Activated CD4-positive, alpha-beta memory T cell treated with anti-CD3 and anti-CD28 coated beads for 36 hours (primary cell): ENCODE measurements around the gene ZNF365. TPM values are rescaled to one million over a fixed set of nuclear protein-coding genes. Genes with fewer than 3 reads are reported as not detected.

Source experiments
- CTCF ChIA-PET: fragments of 350-600 bp; sonication (Branson Sonifier 250); formaldehyde crosslinking; loops from one replicate; lab custom pipeline; 2021; ENCODE audit warnings: antibody characterized with exemption, inconsistent platforms; lab: Charles Lee
- POLR2A ChIA-PET: fragments of 350-600 bp; sonication (Branson Sonifier 250); formaldehyde crosslinking; loops from one replicate; lab custom pipeline; 2021; ENCODE audit warnings: antibody characterized with exemption; lab: Charles Lee
- DNase-seq: peaks from one replicate; pipeline ENCODE4 v3.0.0-alpha.2; 2020
- H3K27ac Mint-ChIP-seq: one replicate; pipeline ENCODE4 v1.8.0; 2021; ENCODE audit warnings: mixed read lengths
- H3K27me3 Mint-ChIP-seq: one replicate; pipeline ENCODE4 v1.8.0; 2021; ENCODE audit warnings: mixed read lengths
- H3K36me3 Mint-ChIP-seq: one replicate; pipeline ENCODE4 v1.8.0; 2021; ENCODE audit warnings: mixed read lengths
- H3K4me1 Mint-ChIP-seq: one replicate; pipeline ENCODE4 v1.8.0; 2021; ENCODE audit warnings: low read depth, mixed read lengths
- H3K4me3 Mint-ChIP-seq: one replicate; pipeline ENCODE4 v1.8.0; 2021; ENCODE audit warnings: mild to moderate bottlenecking, mixed read lengths
- H3K9me3 Mint-ChIP-seq: one replicate; pipeline ENCODE4 v1.8.0; 2021; ENCODE audit warnings: mixed read lengths
- intact Hi-C: fragments of 100-400 bp; cut with micrococcal nuclease; formaldehyde crosslinking; loops from one replicate; pipeline ENCODE4 v1.15.1; 2023
- total RNA-seq, 2 experiments: library from RNA; stranded (reverse); gene quantifications; one replicate each; pipeline ENCODE4 v1.2.3, GENCODE V29; 2021

ZNF365 gene
- total RNA-seq = 1 to 10 TPM; 1.2 to 1.4 TPM

DNA sequence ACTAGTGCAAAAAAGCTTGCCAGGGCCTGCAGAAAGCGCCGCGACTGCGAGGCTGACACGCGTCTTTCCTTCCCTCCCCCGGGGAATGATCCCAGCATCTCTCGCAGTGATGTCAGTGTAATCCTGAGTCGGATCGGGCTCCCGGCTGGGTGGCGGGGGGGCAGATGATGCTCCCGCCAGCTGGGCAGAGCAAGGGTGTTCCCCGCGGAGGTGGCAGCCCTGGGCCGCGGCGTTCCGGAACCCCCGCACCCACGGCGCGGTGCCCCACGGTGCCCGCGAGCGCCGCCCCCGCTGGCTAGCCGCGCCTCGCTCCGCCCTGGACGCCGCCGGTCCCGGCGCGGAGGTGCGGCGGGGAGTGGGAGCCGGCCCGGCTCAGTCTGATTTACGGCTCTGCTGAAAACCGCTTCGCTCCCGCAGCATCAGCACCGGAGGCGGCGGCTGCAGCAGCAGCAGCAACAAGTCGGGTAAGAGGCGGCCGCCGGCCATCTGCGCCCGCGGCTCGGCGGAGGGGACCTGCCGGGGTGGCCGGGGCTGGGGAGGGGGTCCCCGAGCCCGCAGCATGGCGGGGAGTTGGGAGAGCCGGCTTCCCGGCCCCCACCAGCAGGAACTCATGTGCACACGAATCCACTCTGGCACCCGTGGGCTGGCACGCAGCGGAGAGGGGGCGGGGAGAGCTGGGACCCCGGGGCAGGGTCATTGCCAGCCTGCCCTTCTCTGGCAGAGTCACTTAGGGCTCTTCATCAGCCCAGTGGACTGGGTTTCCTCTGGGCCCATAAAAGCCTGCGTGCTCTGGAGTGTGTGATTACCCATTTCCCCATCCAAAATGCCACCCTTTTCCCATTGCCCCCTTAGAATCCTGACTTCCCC, at the start of gene ZNF365:
Gene ZNF365, plus strand, starts transcription at position 375 of the 867 bp plus-strand sequence. CDS start 1,825 bp downstream, outside the sequence.
- Mint-ChIP-seq H3K36me3 (no peaks in the 10 kb centered on the region), H3K27me3 (peaks cover 15% of the 10 kb centered on the region), H3K4me1 (peaks cover 15% of the 10 kb centered on the region), H3K27ac (peak within 1 kb of the TSS; percentile 49), H3K9me3 (no peaks in the 10 kb centered on the region), H3K4me3 (peak within 1 kb of the TSS; percentile 75)
- POLR2A ChIA-PET = interaction anchor here (1.3 kb wide), 1 partner anchor 10 kb away, joined by 3 read pairs; no protein-coding TSS in a partner anchor
- CTCF ChIA-PET = no interaction called here
- intact Hi-C loops = loop anchor here (2.0 kb wide), 1 partner anchor 105 kb away; the partner anchor contains the start of gene RTKN2
- DNase-seq = peak; percentile 69

DNA sequence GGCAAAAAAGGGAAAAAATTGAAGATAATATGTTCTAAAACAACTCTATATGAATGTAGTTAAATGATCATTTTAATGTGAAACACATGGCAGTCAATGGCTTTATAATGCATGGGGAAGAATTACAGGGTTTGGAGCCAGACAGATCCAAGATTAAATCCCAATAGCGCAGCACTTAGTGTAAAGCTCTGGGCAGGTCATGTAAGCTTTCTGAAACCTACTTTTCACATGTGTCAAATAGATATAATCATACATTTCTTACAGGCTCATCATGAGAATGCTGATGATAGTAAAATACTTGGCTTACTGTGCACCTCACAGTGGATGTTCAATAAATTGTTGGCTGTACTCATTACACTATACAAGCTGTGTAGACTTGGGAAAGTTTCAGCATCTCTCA, 48.0 kb upstream of the ZNF365 start:
- ChIA-PET CTCF (no interaction called here), POLR2A (no interaction called here)
- Mint-ChIP-seq H3K27me3 (no peaks in the 10 kb centered on the region), H3K4me1 (no peaks in the 10 kb centered on the region), H3K9me3 (peaks cover 2% of the 10 kb centered on the region), H3K27ac (no peak overlapping the region), H3K4me3 (no peak overlapping the region), H3K36me3 (no peaks in the 10 kb centered on the region)
- no peak for DNase-seq
- intact Hi-C loops = no loop called here

- ChIA-PET POLR2A (no interaction called here), CTCF (no interaction called here)
- H3K36me3 Mint-ChIP-seq = no peaks in the 10 kb centered on the region
- H3K9me3 Mint-ChIP-seq = peaks cover 5% of the 10 kb centered on the region
- H3K27ac Mint-ChIP-seq = no peak overlapping the region
- no peaks in the 10 kb centered on the region for H3K27me3 Mint-ChIP-seq
- intact Hi-C loops = no loop called here
- no peaks in the 10 kb centered on the region for H3K4me1 Mint-ChIP-seq
- H3K4me3 Mint-ChIP-seq = no peak overlapping the region
- DNase-seq = no peak
These were observed 46.3 kb upstream of the ZNF365 start for GRCh38 chr10:62327885-62328284.

GRCh38 chr10:62330213-62330612, 44.0 kb upstream of the ZNF365 start:
- no peak for DNase-seq
- intact Hi-C loops = no loop called here
- Mint-ChIP-seq H3K4me1 (no peaks in the 10 kb centered on the region), H3K27me3 (no peaks in the 10 kb centered on the region), H3K9me3 (peaks cover 4% of the 10 kb centered on the region), H3K27ac (no peak overlapping the region), H3K4me3 (no peak overlapping the region), H3K36me3 (no peaks in the 10 kb centered on the region)
- ChIA-PET POLR2A (no interaction called here), CTCF (no interaction called here)

DNA sequence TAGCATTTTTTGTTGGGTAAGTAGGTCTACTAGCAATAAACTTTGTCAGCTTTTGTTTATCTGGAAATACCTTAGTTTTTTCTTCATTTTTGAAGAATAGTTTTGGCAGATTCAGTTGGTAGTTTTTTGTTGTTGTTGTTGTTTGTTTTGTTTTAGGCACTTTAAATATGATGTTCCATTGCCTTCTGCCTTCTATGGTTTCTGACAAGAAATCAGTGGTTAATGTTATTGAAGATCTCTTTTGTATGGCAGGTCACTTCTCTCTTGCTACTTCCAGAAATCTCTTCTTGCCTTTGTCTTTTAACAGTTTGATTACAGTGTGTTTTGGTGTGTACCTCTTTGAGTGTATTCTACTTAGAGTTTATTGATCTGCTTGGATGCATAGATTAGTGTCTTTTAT, 41.8 kb upstream of the ZNF365 start:
- no peak overlapping the region for H3K27ac Mint-ChIP-seq
- intact Hi-C loops = no loop called here

DNA sequence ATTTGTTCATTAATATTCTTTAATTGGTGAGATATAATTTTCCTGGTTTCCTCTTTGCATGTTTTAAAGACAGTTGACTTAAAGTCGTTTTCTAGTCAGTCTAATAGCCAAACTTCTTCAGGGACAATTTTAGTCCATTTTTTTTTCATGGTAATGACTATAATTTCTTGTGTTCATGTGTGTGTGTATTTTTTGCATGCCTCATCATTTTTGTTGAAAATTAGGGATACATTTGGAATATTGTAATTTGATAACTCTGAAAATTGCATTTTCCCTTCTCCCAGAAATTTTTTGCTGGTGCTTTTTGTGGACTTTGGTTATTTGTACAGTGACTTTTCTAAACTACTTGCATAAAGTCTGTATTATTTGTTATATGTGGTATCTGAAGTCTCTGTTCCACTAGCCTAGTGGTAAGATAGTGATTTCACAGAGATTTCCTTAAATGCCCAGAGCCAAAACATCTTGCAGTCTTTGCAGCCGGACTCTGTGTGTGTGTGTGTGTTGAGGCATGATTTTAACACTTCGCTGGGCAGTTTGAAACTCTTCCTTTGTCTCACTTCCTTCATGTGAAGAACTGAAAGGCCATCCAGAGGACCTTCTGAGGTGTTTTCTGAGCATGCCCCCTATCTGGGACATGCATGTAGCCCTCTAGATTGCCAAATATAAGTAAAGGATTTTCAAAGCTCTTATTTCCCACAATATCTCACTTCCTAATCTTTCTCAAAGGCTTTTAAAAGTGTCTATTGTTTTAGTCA, 40.9 kb upstream of the ZNF365 start:
- no peak overlapping the region for H3K27ac Mint-ChIP-seq
- no peaks in the 10 kb centered on the region for H3K27me3 Mint-ChIP-seq
- no peak for DNase-seq
- H3K4me3 Mint-ChIP-seq = no peak overlapping the region
- H3K4me1 Mint-ChIP-seq = no peaks in the 10 kb centered on the region
- peaks cover 4% of the 10 kb centered on the region for H3K9me3 Mint-ChIP-seq
- intact Hi-C loops = no loop called here
- ChIA-PET CTCF (no interaction called here), POLR2A (interaction anchor here (0.5 kb wide), 1 partner anchor 46 kb away, joined by 3 read pairs; no protein-coding TSS in a partner anchor)
- H3K36me3 Mint-ChIP-seq = no peaks in the 10 kb centered on the region

More for the DNA sequence above, 41.8 kb upstream of the ZNF365 start:
- Mint-ChIP-seq H3K36me3 (no peaks in the 10 kb centered on the region), H3K4me1 (no peaks in the 10 kb centered on the region), H3K27me3 (no peaks in the 10 kb centered on the region), H3K4me3 (no peak overlapping the region), H3K9me3 (peaks cover 4% of the 10 kb centered on the region)
- POLR2A ChIA-PET = no interaction called here
- no peak for DNase-seq
- CTCF ChIA-PET = no interaction called here

- Mint-ChIP-seq H3K4me1 (no peaks in the 10 kb centered on the region), H3K4me3 (no peak overlapping the region), H3K27me3 (no peaks in the 10 kb centered on the region), H3K9me3 (peaks cover 4% of the 10 kb centered on the region), H3K27ac (no peak overlapping the region), H3K36me3 (no peaks in the 10 kb centered on the region)
- ChIA-PET POLR2A (interaction anchor here (0.5 kb wide), 1 partner anchor 45 kb away, joined by 3 read pairs; no protein-coding TSS in a partner anchor), CTCF (no interaction called here)
- intact Hi-C loops = no loop called here
- DNase-seq = no peak
These were observed 40.0 kb upstream of the ZNF365 start for GRCh38 chr10:62333988-62334682.

DNA sequence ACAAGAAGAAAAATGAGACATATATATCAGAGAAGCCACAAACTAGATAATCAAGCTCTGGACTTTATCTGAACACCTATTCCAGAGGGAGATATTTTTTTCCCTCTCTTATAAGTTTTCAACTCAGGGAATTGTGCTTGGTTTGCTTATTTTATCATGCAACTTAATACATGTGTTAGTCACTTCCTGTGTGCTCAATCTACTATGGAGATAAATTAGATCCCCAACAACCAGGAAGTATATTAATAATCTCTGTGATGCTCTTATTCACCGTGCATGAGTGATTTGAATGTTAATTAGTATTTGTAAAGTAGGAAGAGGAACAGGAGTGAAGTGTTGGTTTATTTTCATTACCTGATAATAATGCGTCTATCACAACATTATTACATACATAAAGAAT, 38.8 kb upstream of the ZNF365 start:
- intact Hi-C loops = no loop called here
- no peaks in the 10 kb centered on the region for H3K27me3 Mint-ChIP-seq

DNA sequence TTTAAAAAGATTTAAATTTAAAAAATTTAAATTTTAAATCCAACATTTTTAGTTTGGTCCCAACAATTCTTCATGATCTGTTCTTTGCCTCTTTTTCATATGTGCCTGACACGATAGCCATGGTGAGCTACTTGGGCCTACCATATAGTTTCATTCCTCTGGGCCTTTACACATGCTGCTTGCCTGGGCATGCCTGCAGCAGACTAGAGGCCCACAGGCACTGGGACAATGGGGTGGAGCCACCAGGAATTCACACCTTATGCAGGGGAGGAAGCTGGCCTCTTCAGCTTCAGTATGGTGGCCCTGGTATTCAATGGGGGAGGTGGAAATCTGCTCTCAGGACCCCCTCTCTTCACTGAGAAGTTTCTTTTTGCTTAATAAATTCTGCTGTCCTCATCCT, 37.8 kb upstream of the ZNF365 start:
- H3K9me3 Mint-ChIP-seq = peaks cover 18% of the 10 kb centered on the region
- CTCF ChIA-PET = no interaction called here
- H3K36me3 Mint-ChIP-seq = peaks cover 4% of the 10 kb centered on the region
- POLR2A ChIA-PET = no interaction called here
- no peak overlapping the region for H3K27ac Mint-ChIP-seq
- H3K4me1 Mint-ChIP-seq = no peaks in the 10 kb centered on the region
- no peaks in the 10 kb centered on the region for H3K27me3 Mint-ChIP-seq
- no peak for DNase-seq
- no peak overlapping the region for H3K4me3 Mint-ChIP-seq
- intact Hi-C loops = no loop called here

More for the DNA sequence above, 38.8 kb upstream of the ZNF365 start:
- Mint-ChIP-seq H3K4me1 (no peaks in the 10 kb centered on the region), H3K36me3 (peaks cover under 1% of the 10 kb centered on the region), H3K27ac (no peak overlapping the region), H3K4me3 (no peak overlapping the region), H3K9me3 (peaks cover 7% of the 10 kb centered on the region)
- CTCF ChIA-PET = no interaction called here
- no peak for DNase-seq
- POLR2A ChIA-PET = no interaction called here

GRCh38 chr10:62341419-62341818, 32.8 kb upstream of the ZNF365 start:
- intact Hi-C loops = no loop called here
- Mint-ChIP-seq H3K27me3 (peaks cover 1% of the 10 kb centered on the region), H3K27ac (no peak overlapping the region), H3K4me1 (no peaks in the 10 kb centered on the region), H3K36me3 (peaks cover 12% of the 10 kb centered on the region), H3K4me3 (no peak overlapping the region), H3K9me3 (peaks cover 47% of the 10 kb centered on the region)
- POLR2A ChIA-PET = no interaction called here
- CTCF ChIA-PET = interaction anchor here (0.8 kb wide), 1 partner anchor 35 kb away, joined by 3 read pairs; no protein-coding TSS in a partner anchor
- no peak for DNase-seq

DNA sequence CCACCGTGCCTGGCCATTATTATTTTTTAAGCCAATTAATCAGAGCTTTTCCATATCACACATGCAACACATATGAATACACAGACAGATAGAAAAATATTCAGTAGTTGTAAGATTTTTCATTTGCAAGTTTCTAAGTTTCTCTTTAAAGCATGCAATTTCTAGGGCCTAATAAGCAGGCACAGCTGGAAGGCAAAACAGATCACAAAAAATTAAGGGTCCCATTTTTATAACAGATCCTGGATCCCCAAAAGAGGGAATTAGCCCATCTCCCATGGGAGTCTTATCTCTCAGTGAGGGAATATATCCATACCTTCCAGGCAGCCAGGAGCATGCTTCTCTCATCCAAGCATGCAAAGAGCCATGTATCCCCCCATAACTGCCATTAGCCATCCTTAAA, 31.2 kb upstream of the ZNF365 start:
- H3K4me3 Mint-ChIP-seq = no peak overlapping the region
- intact Hi-C loops = no loop called here
- H3K27me3 Mint-ChIP-seq = peaks cover 1% of the 10 kb centered on the region
- H3K9me3 Mint-ChIP-seq = peaks cover 58% of the 10 kb centered on the region
- CTCF ChIA-PET = no interaction called here
- no peak for DNase-seq
- H3K36me3 Mint-ChIP-seq = peaks cover 12% of the 10 kb centered on the region
- H3K27ac Mint-ChIP-seq = no peak overlapping the region
- no peaks in the 10 kb centered on the region for H3K4me1 Mint-ChIP-seq
- POLR2A ChIA-PET = no interaction called here

DNA sequence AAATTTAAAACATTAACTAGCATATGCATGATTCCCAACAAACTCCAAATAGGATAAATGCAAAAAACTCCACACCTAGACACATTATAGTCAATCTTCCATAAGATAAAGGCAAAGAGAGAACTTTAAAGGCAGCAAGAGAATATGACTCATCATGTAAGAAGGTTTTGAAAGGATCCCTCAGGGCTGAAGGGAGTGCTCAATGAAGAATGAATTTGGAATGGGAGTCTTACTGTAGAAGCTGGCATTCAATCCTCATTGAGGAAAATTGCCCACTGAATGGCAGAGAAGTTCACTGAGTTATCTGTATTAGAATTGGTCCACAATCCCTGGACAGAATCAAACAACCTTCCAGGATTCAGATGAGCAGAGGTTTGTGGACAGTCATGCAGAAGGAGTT, 26.1 kb upstream of the ZNF365 start:
- no peak for DNase-seq
- Mint-ChIP-seq H3K4me1 (peaks cover 13% of the 10 kb centered on the region), H3K27ac (no peak overlapping the region), H3K9me3 (peaks cover 59% of the 10 kb centered on the region), H3K27me3 (peaks cover 1% of the 10 kb centered on the region), H3K4me3 (no peak overlapping the region), H3K36me3 (peaks cover 16% of the 10 kb centered on the region)
- intact Hi-C loops = no loop called here
- ChIA-PET POLR2A (no interaction called here), CTCF (no interaction called here)
